ENCODE data around the gene CCDC188. TPM values are rescaled to one million over a fixed set of nuclear protein-coding genes. Genes with fewer than 3 reads are reported as not detected.
"Not testable (repeated sequence)": the region's sequence is repeated elsewhere in the genome, so short reads cannot be mapped to it uniquely, and the experiment has no call there.

Gene CCDC188
- total and polyA plus RNA-seq, 5 experiments from 2014 or later, result not detected

GRCh38 chr22:20173246-20173645 lies 22.4 kb upstream of the CCDC188 start:
- H3K4me1 Mint-ChIP-seq, result peaks cover 0 to 6% (median 1%) of the 10 kb centered on the region in 4 donors

GRCh38 chr22:20172141-20172613 lies 21.3 kb upstream of the CCDC188 start:
- no peak overlapping the region for H3K27ac Mint-ChIP-seq
- H3K27me3 Mint-ChIP-seq, result no peaks in the 10 kb centered on the region
- no peaks in the 10 kb centered on the region for H3K9me3 Mint-ChIP-seq
- DNase-seq (no peak), ATAC-seq (no peak)
- no peak overlapping the region for H3K4me3 Mint-ChIP-seq
- no peaks in the 10 kb centered on the region for H3K36me3 Mint-ChIP-seq
- peaks cover 0 to 6% (median 1%) of the 10 kb centered on the region in 4 donors for H3K4me1 Mint-ChIP-seq
- POLR2A ChIA-PET, result no interaction called here

More at GRCh38 chr22:20173246-20173645, 22.4 kb upstream of the CCDC188 start:
- ATAC-seq (no peak), DNase-seq (no peak)
- Mint-ChIP-seq H3K27ac (no peak overlapping the region), H3K9me3 (no peaks in the 10 kb centered on the region), H3K4me3 (no peak overlapping the region), H3K27me3 (no peaks in the 10 kb centered on the region), H3K36me3 (no peaks in the 10 kb centered on the region)
- POLR2A ChIA-PET, result no interaction called here

GRCh38 chr22:20171288-20172140 lies 20.7 kb upstream of the CCDC188 start:
- H3K4me3 Mint-ChIP-seq, result no peak overlapping the region
- H3K27ac Mint-ChIP-seq, result peak overlapping the region in 2 of 10 donors; percentile 22 to 61
- DNase-seq, result no peak
- no peaks in the 10 kb centered on the region for H3K9me3 Mint-ChIP-seq
- no peaks in the 10 kb centered on the region for H3K36me3 Mint-ChIP-seq
- no peak for ATAC-seq
- POLR2A ChIA-PET, result no interaction called here
- H3K27me3 Mint-ChIP-seq, result no peaks in the 10 kb centered on the region
- H3K4me1 Mint-ChIP-seq, result peaks cover 0 to 6% (median 1%) of the 10 kb centered on the region in 4 donors

- no peak overlapping the region for H3K4me3 Mint-ChIP-seq
- ATAC-seq (no peak), DNase-seq (no peak)
- POLR2A ChIA-PET, result no interaction called here
- H3K4me1 Mint-ChIP-seq, result peaks cover 0 to 1% (median 0%) of the 10 kb centered on the region in 4 donors
- no peaks in the 10 kb centered on the region for H3K9me3 Mint-ChIP-seq
- no peak overlapping the region for H3K27ac Mint-ChIP-seq
- no peaks in the 10 kb centered on the region for H3K36me3 Mint-ChIP-seq
- no peaks in the 10 kb centered on the region for H3K27me3 Mint-ChIP-seq
Observed at GRCh38 chr22:20170170-20170569, 19.3 kb upstream of the CCDC188 start.

GRCh38 chr22:20169253-20169822 lies 18.5 kb upstream of the CCDC188 start:
- Mint-ChIP-seq H3K9me3 (no peaks in the 10 kb centered on the region), H3K4me3 (no peak overlapping the region), H3K4me1 (peaks cover 0 to 2% (median under 1%) of the 10 kb centered on the region in 4 donors), H3K27me3 (no peaks in the 10 kb centered on the region), H3K27ac (no peak overlapping the region), H3K36me3 (no peaks in the 10 kb centered on the region)
- DNase-seq, result no peak
- ATAC-seq, result no peak
- POLR2A ChIA-PET, result no interaction called here

GRCh38 chr22:20167643-20168322 lies 16.9 kb upstream of the CCDC188 start:
- DNase-seq (no peak), ATAC-seq (no peak)
- POLR2A ChIA-PET, result no interaction called here
- no peaks in the 10 kb centered on the region for H3K9me3 Mint-ChIP-seq
- no peak overlapping the region for H3K27ac Mint-ChIP-seq
- H3K4me1 Mint-ChIP-seq, result peaks cover 0 to 3% (median 1%) of the 10 kb centered on the region in 4 donors
- H3K27me3 Mint-ChIP-seq, result no peaks in the 10 kb centered on the region
- no peaks in the 10 kb centered on the region for H3K36me3 Mint-ChIP-seq
- H3K4me3 Mint-ChIP-seq, result no peak overlapping the region

- Mint-ChIP-seq H3K4me1 (peaks cover 0 to 3% (median 1%) of the 10 kb centered on the region in 4 donors), H3K9me3 (no peaks in the 10 kb centered on the region), H3K27ac (peak overlapping the region in 2 of 10 donors; percentile 34 to 80), H3K36me3 (no peaks in the 10 kb centered on the region), H3K4me3 (no peak overlapping the region), H3K27me3 (no peaks in the 10 kb centered on the region)
- DNase-seq (no peak), ATAC-seq (no peak)
- POLR2A ChIA-PET, result no interaction called here
Observed at GRCh38 chr22:20166703-20167102, 15.8 kb upstream of the CCDC188 start.

GRCh38 chr22:20165913-20166312 lies 15.1 kb upstream of the CCDC188 start:
- Mint-ChIP-seq H3K4me1 (peaks cover 0 to 3% (median under 1%) of the 10 kb centered on the region in 4 donors), H3K36me3 (no peaks in the 10 kb centered on the region), H3K27ac (no peak overlapping the region), H3K9me3 (no peaks in the 10 kb centered on the region), H3K4me3 (no peak overlapping the region), H3K27me3 (no peaks in the 10 kb centered on the region)
- POLR2A ChIA-PET, result no interaction called here
- DNase-seq (no peak), ATAC-seq (no peak)

- Mint-ChIP-seq H3K9me3 (no peaks in the 10 kb centered on the region), H3K27ac (no peak overlapping the region), H3K36me3 (no peaks in the 10 kb centered on the region), H3K27me3 (no peaks in the 10 kb centered on the region), H3K4me1 (peaks cover 0 to 3% (median under 1%) of the 10 kb centered on the region in 4 donors), H3K4me3 (no peak overlapping the region)
- POLR2A ChIA-PET, result no interaction called here
- no peak for ATAC-seq
- no peak for DNase-seq
Observed at GRCh38 chr22:20165421-20165820, 14.6 kb upstream of the CCDC188 start.

- Mint-ChIP-seq H3K27ac (no peak overlapping the region), H3K27me3 (no peaks in the 10 kb centered on the region), H3K36me3 (no peaks in the 10 kb centered on the region), H3K4me3 (no peak overlapping the region), H3K4me1 (peaks cover 0 to 3% (median under 1%) of the 10 kb centered on the region in 4 donors), H3K9me3 (no peaks in the 10 kb centered on the region)
- no peak for ATAC-seq
- no peak for DNase-seq
- POLR2A ChIA-PET, result no interaction called here
Observed at GRCh38 chr22:20164863-20165262, 14.0 kb upstream of the CCDC188 start.

GRCh38 chr22:20160041-20160440 lies 9.2 kb upstream of the CCDC188 start:
- H3K27ac Mint-ChIP-seq, result no peak overlapping the region

GRCh38 chr22:20159531-20159930 lies 8.7 kb upstream of the CCDC188 start:
- H3K4me3 Mint-ChIP-seq, ATAC-seq, H3K4me1 Mint-ChIP-seq, H3K9me3 Mint-ChIP-seq, POLR2A ChIA-PET, H3K27me3 Mint-ChIP-seq, H3K36me3 Mint-ChIP-seq, DNase-seq: not testable (repeated sequence)
- H3K27ac Mint-ChIP-seq, result peak overlapping the region in 1 of 10 donors; percentile 28

More at GRCh38 chr22:20160041-20160440, 9.2 kb upstream of the CCDC188 start:
- Mint-ChIP-seq H3K27me3 (peaks cover 0 to 6% (median 0%) of the 10 kb centered on the region in 5 donors), H3K36me3 (no peaks in the 10 kb centered on the region), H3K9me3 (no peaks in the 10 kb centered on the region), H3K4me3 (no peak overlapping the region), H3K4me1 (peaks cover 4 to 6% (median 6%) of the 10 kb centered on the region in 4 donors)
- ATAC-seq, result no peak
- POLR2A ChIA-PET, result no interaction called here
- DNase-seq, result no peak

- H3K4me3 Mint-ChIP-seq, result no peak overlapping the region
- POLR2A ChIA-PET, result no interaction called here
- no peak for ATAC-seq
- peak overlapping the region in 1 of 10 donors; percentile 84 for H3K27ac Mint-ChIP-seq
- peaks cover 2 to 6% (median 4%) of the 10 kb centered on the region in 4 donors for H3K4me1 Mint-ChIP-seq
- DNase-seq, result no peak
- peaks cover 0 to 6% (median 0%) of the 10 kb centered on the region in 5 donors for H3K27me3 Mint-ChIP-seq
- no peaks in the 10 kb centered on the region for H3K36me3 Mint-ChIP-seq
- H3K9me3 Mint-ChIP-seq, result no peaks in the 10 kb centered on the region
Observed at GRCh38 chr22:20159076-20159475, 8.2 kb upstream of the CCDC188 start.
